PFSK-1 (cell line): Measurements from ENCODE around the gene WDR1.

Source experiments
- FOXP2 ChIP-seq: optimal IDR thresholded peaks from 2 replicates; pipeline ENCODE3; 2011; ENCODE audit warnings: borderline replicate concordance, control low read depth, inconsistent platforms; ENCODE audit not compliant: insufficient read depth; ENCODE audit errors: extremely low read length, extremely low read depth
- POLR2AphosphoS5 ChIP-seq: IDR thresholded peaks from 2 replicates; pipeline ENCODE4 v1.6.1; 2012; ENCODE audit warnings: low read depth, mild to moderate bottlenecking, control low read depth, low read length, moderate library complexity
- SIN3A ChIP-seq: IDR thresholded peaks from 2 replicates; pipeline ENCODE4 v1.6.1; 2012; ENCODE audit warnings: mild to moderate bottlenecking, low read length, moderate library complexity, borderline replicate concordance; ENCODE audit not compliant: insufficient read depth
- TAF1 ChIP-seq: IDR thresholded peaks from 2 replicates; pipeline ENCODE4 v1.6.1; 2012; ENCODE audit warnings: low read length, control low read depth, borderline replicate concordance; ENCODE audit not compliant: insufficient read depth
- TF ChIP-seq, protein P1 (sequence below), 2 experiments: IDR thresholded peaks; 2 replicates each; pipeline versions ENCODE4 v1.6.1 to v1.8.0; 2011 to 2012; ENCODE audit warnings: low read depth in 2 of 2, low read length in 2 of 2, control low read depth in 1 of 2, inconsistent platforms in 1 of 2, mild to moderate bottlenecking in 1 of 2, moderate library complexity in 1 of 2; ENCODE audit not compliant: insufficient read depth in 1 of 2

Gene WDR1

GRCh38 chr4:10097906-10098779 is 18.5 kb downstream of the WDR1 start:
- TF ChIP-seq, protein P1, sequence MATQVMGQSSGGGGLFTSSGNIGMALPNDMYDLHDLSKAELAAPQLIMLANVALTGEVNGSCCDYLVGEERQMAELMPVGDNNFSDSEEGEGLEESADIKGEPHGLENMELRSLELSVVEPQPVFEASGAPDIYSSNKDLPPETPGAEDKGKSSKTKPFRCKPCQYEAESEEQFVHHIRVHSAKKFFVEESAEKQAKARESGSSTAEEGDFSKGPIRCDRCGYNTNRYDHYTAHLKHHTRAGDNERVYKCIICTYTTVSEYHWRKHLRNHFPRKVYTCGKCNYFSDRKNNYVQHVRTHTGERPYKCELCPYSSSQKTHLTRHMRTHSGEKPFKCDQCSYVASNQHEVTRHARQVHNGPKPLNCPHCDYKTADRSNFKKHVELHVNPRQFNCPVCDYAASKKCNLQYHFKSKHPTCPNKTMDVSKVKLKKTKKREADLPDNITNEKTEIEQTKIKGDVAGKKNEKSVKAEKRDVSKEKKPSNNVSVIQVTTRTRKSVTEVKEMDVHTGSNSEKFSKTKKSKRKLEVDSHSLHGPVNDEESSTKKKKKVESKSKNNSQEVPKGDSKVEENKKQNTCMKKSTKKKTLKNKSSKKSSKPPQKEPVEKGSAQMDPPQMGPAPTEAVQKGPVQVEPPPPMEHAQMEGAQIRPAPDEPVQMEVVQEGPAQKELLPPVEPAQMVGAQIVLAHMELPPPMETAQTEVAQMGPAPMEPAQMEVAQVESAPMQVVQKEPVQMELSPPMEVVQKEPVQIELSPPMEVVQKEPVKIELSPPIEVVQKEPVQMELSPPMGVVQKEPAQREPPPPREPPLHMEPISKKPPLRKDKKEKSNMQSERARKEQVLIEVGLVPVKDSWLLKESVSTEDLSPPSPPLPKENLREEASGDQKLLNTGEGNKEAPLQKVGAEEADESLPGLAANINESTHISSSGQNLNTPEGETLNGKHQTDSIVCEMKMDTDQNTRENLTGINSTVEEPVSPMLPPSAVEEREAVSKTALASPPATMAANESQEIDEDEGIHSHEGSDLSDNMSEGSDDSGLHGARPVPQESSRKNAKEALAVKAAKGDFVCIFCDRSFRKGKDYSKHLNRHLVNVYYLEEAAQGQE (IDR thresholded peaks at IDR 0.05; ENCODE audit: insufficient read depth in 1 of 2, low read depth in 2 of 2, low read length in 2 of 2) = no peak
- no peak for TF ChIP-seq TAF1

DNA sequence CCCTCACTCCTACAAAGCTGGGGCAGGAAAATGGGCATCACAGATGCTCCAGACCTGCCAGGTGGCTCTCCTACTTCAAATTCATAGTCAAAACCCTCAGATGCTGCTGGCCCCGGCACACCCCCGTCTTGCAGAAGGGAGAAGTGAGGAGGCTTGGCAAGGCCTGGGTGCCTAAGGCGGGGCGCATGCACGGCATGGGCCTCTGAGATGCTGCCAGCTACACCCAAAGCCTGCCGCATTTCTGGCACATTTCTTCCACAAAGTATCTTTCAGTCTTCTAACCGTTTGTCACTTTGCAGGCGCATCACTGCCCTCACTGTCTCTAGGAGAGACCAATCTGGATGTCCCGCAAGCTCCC is 19.6 kb downstream of the WDR1 start:
- TF ChIP-seq FOXP2 (no peak), TAF1 (no peak), POLR2AphosphoS5 (no peak), SIN3A (no peak)
- TF ChIP-seq, protein P1 (IDR thresholded peaks at IDR 0.05; ENCODE audit: insufficient read depth in 1 of 2, low read depth in 2 of 2, low read length in 2 of 2) = no peak

- TF ChIP-seq SIN3A (no peak), TAF1 (no peak), FOXP2 (no peak), POLR2AphosphoS5 (no peak)
- TF ChIP-seq, protein P1 (IDR thresholded peaks at IDR 0.05; ENCODE audit: insufficient read depth in 1 of 2, low read depth in 2 of 2, low read length in 2 of 2) = no peak
Measured at GRCh38 chr4:10096201-10096977, 20.2 kb downstream of the WDR1 start.

DNA sequence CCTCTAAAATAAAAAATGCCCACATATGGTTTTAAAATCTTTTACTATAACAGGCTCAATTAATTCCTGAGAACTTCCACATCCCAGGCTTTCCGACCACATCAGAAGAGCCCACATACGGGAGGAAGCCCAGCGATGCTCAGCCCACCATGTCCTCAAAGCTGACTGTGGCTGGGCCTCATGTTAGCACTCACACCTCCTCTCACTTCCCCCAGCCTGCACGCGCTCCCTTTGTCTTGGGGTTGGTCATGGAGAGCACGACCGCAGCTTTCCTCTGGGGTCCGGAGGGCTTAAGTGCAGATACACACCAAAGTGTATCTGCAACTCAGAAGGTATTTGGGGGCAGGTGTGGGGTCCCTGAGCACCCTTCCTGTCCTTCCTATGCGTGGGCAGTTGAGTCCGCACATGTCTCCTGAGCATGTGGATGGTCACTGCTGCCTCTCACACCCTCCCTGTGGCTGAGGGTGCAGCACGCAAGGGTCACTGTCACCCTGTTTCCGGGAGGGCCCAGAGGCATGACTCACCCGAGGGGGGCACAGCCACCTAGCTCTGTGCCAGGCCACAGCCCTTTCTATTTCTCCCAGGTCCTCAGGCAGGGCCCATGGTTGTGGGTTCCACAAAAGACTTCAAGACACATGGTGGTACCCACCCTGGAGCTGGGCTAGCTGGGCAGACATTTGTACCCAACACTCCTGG is 21.2 kb downstream of the WDR1 start:
- TF ChIP-seq TAF1 (no peak), POLR2AphosphoS5 (no peak), SIN3A (no peak), FOXP2 (no peak)
- TF ChIP-seq, protein P1 (IDR thresholded peaks at IDR 0.05; ENCODE audit: insufficient read depth in 1 of 2, low read depth in 2 of 2, low read length in 2 of 2) = no peak
